HepG2 (cell line): Measurements from ENCODE around the gene RSF1. TPM values are rescaled to one million over a fixed set of nuclear protein-coding genes. Genes with fewer than 3 reads are reported as not detected.

Experiments used
- GATAD2A ChIP-seq: IDR thresholded peaks from 2 replicates; pipeline ENCODE4 v1.6.1; 2016
- HNRNPH1 ChIP-seq: fragments of 200-400 bp; formaldehyde crosslinking; optimal IDR thresholded peaks from 2 replicates; pipeline ENCODE3; 2017; ENCODE audit warnings: mild to moderate bottlenecking, low read depth, low read length
- KLF13 ChIP-seq: sonication (generic); formaldehyde crosslinking; IDR thresholded peaks from 2 replicates; pipeline ENCODE4 v1.4.0; 2020; ENCODE audit warnings: mild to moderate bottlenecking, missing genetic modification reagents
- LCORL ChIP-seq, 2 experiments: fragments of 450-650 bp in 1 of 2; sonication (generic) in 1 of 2; formaldehyde crosslinking in 1 of 2; IDR thresholded peaks; 2 replicates each; pipeline versions ENCODE4 v1.5.0 to v1.6.1; 2017 to 2020; ENCODE audit warnings: antibody characterized with exemption in 1 of 2, missing genetic modification reagents in 1 of 2
- MED13 ChIP-seq: sonication (generic); formaldehyde crosslinking; IDR thresholded peaks from 2 replicates; pipeline ENCODE4 v1.5.0; 2020; ENCODE audit warnings: missing genetic modification reagents
- NFIB ChIP-seq: sonication (generic); formaldehyde crosslinking; IDR thresholded peaks from 2 replicates; pipeline ENCODE4 v1.9.0; 2021; ENCODE audit warnings: missing genetic modification reagents, mild to moderate bottlenecking, borderline replicate concordance
- PPARG ChIP-seq: conservative IDR thresholded peaks from 2 replicates; pipeline ENCODE4 v1.6.1; 2016; ENCODE audit warnings: missing biosample characterization, missing genetic modification reagents
- ZNF121 ChIP-seq: sonication (generic); formaldehyde crosslinking; IDR thresholded peaks from 2 replicates; pipeline ENCODE4 v1.5.0; 2020; ENCODE audit warnings: mild to moderate bottlenecking, missing genetic modification reagents
- ZNF124 ChIP-seq: sonication (generic); formaldehyde crosslinking; IDR thresholded peaks from 2 replicates; pipeline ENCODE4 v1.4.0; 2020; ENCODE audit warnings: missing genetic modification reagents
- ZNF230 ChIP-seq: sonication (generic); formaldehyde crosslinking; IDR thresholded peaks from 2 replicates; pipeline ENCODE4 v1.4.0; 2020; ENCODE audit warnings: mild to moderate bottlenecking, missing genetic modification reagents
- ZNF598 ChIP-seq: sonication (generic); formaldehyde crosslinking; IDR thresholded peaks from 2 replicates; pipeline ENCODE4 v1.5.1; 2020; ENCODE audit warnings: mild to moderate bottlenecking, missing genetic modification reagents, borderline replicate concordance
- ZNF772 ChIP-seq: sonication (generic); formaldehyde crosslinking; IDR thresholded peaks from 2 replicates; pipeline ENCODE4 v1.5.0; 2020; ENCODE audit warnings: mild to moderate bottlenecking, missing genetic modification reagents
- polyA plus RNA-seq, 8 experiments: library from polyadenylated mRNA; depleted of rRNA in 3 of 8; stranded (reverse) in 7 of 8; unstranded in 1 of 8; fragments of >200 nt; fragmentation: Illumina TruSeq in 4 of 8; extraction: Trizol in 4 of 8; gene quantifications; 2 replicates each; pipeline versions ENCODE4 v1.2.1 to v1.2.3, GENCODE V29; 2011 to 2016; ENCODE audit warnings: low read depth in 4 of 8, missing spikeins in 1 of 8, mixed read lengths in 1 of 8; ENCODE audit not compliant: insufficient read depth in 1 of 8
- total RNA-seq, 5 experiments: library from RNA; depleted of rRNA; stranded (reverse); fragments of >200 nt; fragmentation: Illumina TruSeq; extraction: Trizol; gene quantifications; 2 replicates each; pipeline ENCODE4 v1.2.3, GENCODE V29; 2016; ENCODE audit warnings: low read depth in 1 of 5
- TF ChIP-seq, protein P1 (sequence below): sonication (generic); formaldehyde crosslinking; IDR thresholded peaks from 2 replicates; pipeline ENCODE4 v1.4.0; 2020; ENCODE audit warnings: mild to moderate bottlenecking, missing genetic modification reagents
- TF ChIP-seq, protein P2 (sequence below): sonication (generic); formaldehyde crosslinking; IDR thresholded peaks from 2 replicates; pipeline ENCODE4 v1.4.0; 2020; ENCODE audit warnings: missing genetic modification reagents
- TF ChIP-seq, protein P3 (sequence below): sonication (generic); formaldehyde crosslinking; IDR thresholded peaks from 2 replicates; pipeline ENCODE4 v1.4.0; 2020; ENCODE audit warnings: missing genetic modification reagents
- TF ChIP-seq, protein P4 (sequence below): sonication (generic); formaldehyde crosslinking; IDR thresholded peaks from 2 replicates; pipeline ENCODE4 v1.5.0; 2020; ENCODE audit warnings: mild to moderate bottlenecking, missing genetic modification reagents
- TF ChIP-seq, protein P5 (sequence below): fragments of 450-650 bp; IDR thresholded peaks from 2 replicates; pipeline ENCODE4 v1.6.1; 2016
- TF ChIP-seq, protein P6 (sequence below): IDR thresholded peaks from 2 replicates; pipeline ENCODE4 v1.6.1; 2012; ENCODE audit warnings: inconsistent platforms
- TF ChIP-seq, protein P7 (sequence below): IDR thresholded peaks from 2 replicates; pipeline ENCODE4 v1.6.1; 2016; ENCODE audit warnings: missing biosample characterization, missing genetic modification reagents, low read depth

The RSF1 gene
- total and polyA plus RNA-seq, 2 of the 13 experiments (the other 11 are each of a cell fraction or from before 2014, with no cell fraction given) = 15.5 to 33.1 TPM

DNA sequence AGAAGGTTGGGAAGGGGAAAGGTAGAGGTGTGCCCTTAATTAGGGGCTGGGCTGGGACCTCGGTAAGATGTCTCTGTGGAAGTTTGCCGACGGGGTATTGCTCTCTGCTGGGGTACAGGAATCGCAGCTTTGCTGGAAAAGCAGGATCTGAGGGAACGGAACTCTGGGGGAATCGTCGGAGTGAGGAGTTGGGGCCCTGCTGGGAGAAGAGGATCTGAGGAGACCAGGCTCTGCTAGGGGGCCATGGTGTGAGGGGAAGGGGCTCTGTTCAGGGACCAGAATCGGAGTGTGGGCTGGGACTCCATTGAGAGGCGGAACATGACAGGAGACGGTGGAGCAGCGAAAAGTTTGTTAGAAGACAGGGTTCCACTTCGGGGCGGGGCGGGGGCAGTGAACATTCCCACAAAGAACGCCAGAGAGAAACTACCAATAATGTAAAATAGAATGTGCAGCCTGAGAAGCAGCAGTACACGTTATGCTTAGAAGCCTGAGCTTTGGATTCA lies 878 bp upstream of the RSF1 start (continued):
- TF ChIP-seq NFIB = no peak
- no peak; the same call in 1 of the 2 replicates for TF ChIP-seq ZNF772 (CRISPR knock-in tag)
- no peak for TF ChIP-seq KLF13 (CRISPR knock-in tag)
- TF ChIP-seq, protein P1, sequence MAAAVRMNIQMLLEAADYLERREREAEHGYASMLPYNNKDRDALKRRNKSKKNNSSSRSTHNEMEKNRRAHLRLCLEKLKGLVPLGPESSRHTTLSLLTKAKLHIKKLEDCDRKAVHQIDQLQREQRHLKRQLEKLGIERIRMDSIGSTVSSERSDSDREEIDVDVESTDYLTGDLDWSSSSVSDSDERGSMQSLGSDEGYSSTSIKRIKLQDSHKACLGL (CRISPR knock-in tag) = no peak
- TF ChIP-seq ZNF121 (CRISPR knock-in tag) = 0 out of 2 replicates have a peak, but pooled peaks have one; percentile 40
- no peak for TF ChIP-seq GATAD2A (CRISPR knock-in tag)
- TF ChIP-seq MED13 (CRISPR knock-in tag) = no peak
- TF ChIP-seq, protein P2, sequence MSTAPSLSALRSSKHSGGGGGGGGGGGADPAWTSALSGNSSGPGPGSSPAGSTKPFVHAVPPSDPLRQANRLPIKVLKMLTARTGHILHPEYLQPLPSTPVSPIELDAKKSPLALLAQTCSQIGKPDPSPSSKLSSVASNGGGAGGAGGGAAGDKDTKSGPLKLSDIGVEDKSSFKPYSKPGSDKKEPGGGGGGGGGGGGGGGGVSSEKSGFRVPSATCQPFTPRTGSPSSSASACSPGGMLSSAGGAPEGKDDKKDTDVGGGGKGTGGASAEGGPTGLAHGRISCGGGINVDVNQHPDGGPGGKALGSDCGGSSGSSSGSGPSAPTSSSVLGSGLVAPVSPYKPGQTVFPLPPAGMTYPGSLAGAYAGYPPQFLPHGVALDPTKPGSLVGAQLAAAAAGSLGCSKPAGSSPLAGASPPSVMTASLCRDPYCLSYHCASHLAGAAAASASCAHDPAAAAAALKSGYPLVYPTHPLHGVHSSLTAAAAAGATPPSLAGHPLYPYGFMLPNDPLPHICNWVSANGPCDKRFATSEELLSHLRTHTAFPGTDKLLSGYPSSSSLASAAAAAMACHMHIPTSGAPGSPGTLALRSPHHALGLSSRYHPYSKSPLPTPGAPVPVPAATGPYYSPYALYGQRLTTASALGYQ (CRISPR knock-in tag) = no peak
- TF ChIP-seq PPARG (CRISPR knock-in tag) = no peak
- TF ChIP-seq, protein P3, sequence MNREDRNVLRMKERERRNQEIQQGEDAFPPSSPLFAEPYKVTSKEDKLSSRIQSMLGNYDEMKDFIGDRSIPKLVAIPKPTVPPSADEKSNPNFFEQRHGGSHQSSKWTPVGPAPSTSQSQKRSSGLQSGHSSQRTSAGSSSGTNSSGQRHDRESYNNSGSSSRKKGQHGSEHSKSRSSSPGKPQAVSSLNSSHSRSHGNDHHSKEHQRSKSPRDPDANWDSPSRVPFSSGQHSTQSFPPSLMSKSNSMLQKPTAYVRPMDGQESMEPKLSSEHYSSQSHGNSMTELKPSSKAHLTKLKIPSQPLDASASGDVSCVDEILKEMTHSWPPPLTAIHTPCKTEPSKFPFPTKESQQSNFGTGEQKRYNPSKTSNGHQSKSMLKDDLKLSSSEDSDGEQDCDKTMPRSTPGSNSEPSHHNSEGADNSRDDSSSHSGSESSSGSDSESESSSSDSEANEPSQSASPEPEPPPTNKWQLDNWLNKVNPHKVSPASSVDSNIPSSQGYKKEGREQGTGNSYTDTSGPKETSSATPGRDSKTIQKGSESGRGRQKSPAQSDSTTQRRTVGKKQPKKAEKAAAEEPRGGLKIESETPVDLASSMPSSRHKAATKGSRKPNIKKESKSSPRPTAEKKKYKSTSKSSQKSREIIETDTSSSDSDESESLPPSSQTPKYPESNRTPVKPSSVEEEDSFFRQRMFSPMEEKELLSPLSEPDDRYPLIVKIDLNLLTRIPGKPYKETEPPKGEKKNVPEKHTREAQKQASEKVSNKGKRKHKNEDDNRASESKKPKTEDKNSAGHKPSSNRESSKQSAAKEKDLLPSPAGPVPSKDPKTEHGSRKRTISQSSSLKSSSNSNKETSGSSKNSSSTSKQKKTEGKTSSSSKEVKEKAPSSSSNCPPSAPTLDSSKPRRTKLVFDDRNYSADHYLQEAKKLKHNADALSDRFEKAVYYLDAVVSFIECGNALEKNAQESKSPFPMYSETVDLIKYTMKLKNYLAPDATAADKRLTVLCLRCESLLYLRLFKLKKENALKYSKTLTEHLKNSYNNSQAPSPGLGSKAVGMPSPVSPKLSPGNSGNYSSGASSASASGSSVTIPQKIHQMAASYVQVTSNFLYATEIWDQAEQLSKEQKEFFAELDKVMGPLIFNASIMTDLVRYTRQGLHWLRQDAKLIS (CRISPR knock-in tag) = no peak
- no peak for TF ChIP-seq HNRNPH1
- TF ChIP-seq ZNF124 (CRISPR knock-in tag) = no peak
- TF ChIP-seq, protein P4, sequence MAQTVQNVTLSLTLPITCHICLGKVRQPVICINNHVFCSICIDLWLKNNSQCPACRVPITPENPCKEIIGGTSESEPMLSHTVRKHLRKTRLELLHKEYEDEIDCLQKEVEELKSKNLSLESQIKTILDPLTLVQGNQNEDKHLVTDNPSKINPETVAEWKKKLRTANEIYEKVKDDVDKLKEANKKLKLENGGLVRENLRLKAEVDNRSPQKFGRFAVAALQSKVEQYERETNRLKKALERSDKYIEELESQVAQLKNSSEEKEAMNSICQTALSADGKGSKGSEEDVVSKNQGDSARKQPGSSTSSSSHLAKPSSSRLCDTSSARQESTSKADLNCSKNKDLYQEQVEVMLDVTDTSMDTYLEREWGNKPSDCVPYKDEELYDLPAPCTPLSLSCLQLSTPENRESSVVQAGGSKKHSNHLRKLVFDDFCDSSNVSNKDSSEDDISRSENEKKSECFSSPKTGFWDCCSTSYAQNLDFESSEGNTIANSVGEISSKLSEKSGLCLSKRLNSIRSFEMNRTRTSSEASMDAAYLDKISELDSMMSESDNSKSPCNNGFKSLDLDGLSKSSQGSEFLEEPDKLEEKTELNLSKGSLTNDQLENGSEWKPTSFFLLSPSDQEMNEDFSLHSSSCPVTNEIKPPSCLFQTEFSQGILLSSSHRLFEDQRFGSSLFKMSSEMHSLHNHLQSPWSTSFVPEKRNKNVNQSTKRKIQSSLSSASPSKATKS (CRISPR knock-in tag) = no peak
- TF ChIP-seq ZNF230 (CRISPR knock-in tag) = no peak
- TF ChIP-seq, protein P5, sequence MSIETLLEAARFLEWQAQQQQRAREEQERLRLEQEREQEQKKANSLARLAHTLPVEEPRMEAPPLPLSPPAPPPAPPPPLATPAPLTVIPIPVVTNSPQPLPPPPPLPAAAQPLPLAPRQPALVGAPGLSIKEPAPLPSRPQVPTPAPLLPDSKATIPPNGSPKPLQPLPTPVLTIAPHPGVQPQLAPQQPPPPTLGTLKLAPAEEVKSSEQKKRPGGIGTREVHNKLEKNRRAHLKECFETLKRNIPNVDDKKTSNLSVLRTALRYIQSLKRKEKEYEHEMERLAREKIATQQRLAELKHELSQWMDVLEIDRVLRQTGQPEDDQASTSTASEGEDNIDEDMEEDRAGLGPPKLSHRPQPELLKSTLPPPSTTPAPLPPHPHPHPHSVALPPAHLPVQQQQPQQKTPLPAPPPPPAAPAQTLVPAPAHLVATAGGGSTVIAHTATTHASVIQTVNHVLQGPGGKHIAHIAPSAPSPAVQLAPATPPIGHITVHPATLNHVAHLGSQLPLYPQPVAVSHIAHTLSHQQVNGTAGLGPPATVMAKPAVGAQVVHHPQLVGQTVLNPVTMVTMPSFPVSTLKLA = no peak
- TF ChIP-seq, protein P6, sequence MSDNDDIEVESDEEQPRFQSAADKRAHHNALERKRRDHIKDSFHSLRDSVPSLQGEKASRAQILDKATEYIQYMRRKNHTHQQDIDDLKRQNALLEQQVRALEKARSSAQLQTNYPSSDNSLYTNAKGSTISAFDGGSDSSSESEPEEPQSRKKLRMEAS = no peak
- TF ChIP-seq, protein P7, sequence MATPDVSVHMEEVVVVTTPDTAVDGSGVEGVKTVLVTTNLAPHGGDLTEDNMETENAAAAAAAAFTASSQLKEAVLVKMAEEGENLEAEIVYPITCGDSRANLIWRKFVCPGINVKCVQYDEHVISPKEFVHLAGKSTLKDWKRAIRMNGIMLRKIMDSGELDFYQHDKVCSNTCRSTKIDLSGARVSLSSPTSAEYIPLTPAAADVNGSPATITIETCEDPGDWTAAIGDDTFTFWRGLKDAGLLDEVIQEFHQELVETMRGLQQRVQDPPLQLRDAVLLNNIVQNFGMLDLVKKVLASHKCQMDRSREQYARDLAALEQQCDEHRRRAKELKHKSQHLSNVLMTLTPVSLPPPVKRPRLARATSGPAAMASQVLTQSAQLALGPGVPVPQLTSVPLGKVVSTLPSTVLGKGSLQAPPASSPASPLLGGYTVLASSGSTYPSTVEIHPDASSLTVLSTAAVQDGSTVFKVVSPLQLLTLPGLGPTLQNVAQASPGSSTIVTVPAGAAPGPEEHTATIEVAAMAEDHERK (CRISPR knock-in tag) = no peak
- no peak for TF ChIP-seq LCORL (IDR thresholded peaks at IDR 0.05)
- TF ChIP-seq LCORL (CRISPR knock-in tag; IDR thresholded peaks at IDR 0.05) = 0 out of 2 replicates have a peak, but pooled peaks have one; percentile 7
- peak; percentile 51; the same call in 1 of the 2 replicates for TF ChIP-seq ZNF598
